Mammary microvascular endothelial cell (primary cell): ENCODE results near the gene RBM25. TPM values are rescaled to one million over a fixed set of nuclear protein-coding genes. Genes with fewer than 3 reads are reported as not detected.

Experiments
- total RNA-seq: library from RNA; depleted of rRNA; stranded (reverse); fragments of >200 nt; gene quantifications from 2 replicates; pipeline ENCODE4 v1.2.3, GENCODE V29; 2015

Gene RBM25
- 19.9 and 21.6 TPM in 2 replicates for total RNA-seq

DNA sequence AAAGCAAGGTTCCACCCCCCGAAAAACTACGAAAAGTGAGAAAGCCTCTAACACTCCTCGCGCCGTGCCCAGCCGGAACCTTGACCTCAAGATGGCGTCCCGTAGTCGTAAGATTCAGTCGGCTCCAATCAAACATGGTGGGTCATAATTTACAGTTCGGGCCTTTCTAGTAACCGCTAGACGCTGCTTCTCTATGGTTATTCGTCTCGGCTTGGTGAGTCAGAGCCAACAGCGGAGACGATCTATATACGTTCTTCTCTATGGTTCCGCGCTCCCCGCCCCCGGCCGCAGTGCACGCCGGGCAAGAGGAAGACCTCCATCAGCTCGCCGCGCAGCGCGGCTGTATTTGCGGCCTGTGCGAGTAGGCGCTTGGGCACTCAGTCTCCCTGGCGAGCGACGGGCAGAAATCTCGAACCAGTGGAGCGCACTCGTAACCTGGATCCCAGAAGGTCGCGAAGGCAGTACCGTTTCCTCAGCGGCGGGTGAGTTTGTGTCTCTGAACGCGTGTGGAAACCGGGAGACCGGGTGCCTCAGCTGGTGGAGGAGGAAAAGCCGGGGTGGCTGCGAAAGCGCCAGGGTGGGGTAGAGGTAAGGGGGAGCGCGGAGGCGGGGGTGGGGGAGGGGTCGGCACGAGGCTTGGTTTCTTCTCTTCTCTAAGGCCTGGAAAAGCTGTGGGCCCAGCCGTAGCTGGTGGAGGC is at the start of gene RBM25:
TSS of gene RBM25 (plus strand) at position 311 of the 698 bp plus-strand sequence. CDS start 13,108 bp downstream, outside the sequence.

DNA sequence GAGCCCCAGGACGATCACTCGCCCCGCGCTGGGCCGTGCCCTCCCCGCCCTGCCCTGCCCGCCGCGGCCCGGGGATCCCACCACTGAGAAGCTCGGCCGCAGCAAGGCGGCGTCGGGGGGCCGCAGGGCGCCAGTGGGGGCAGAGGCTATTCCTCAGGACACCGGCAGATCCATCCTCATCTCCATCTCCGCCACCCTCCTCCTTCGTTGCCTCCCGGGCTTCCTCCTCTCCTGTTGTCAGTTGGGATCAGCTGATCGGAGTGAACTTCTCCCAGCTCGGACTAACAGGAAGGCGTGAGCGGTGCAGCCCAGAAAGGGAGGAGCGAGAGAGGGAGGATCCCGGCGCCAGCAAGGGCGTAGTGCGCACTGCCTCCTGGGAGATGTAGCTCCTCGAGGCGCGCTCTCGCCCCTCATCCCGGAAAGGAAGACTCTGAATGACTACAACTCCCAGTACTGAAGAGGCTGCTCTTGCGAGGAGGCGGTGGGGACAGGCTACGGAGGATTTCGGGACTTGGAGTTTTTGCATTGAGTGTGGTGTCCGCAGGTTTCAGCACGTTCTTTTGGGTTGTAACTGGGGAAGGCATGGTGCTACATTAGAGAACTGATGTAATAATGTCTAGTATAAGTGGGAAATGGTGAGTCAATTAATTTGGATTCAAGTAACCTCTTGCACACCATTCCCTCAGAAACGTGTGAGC is 31.3 kb upstream of the RBM25 start, which contains the start of gene ZFYVE1:
TSS of gene ZFYVE1 (minus strand) at position 262 of the 698 bp plus-strand sequence. CDS start 2,598 bp downstream, outside the sequence.

GRCh38 chr14:73136387-73137225 is 78.3 kb downstream of the RBM25 start, which contains the start of gene PSEN1:
Gene PSEN1 (plus strand): TSS chr14:73136507. CDS start chr14:73148020, 11,513 bp downstream.

Other genes with a start within 250 kb of the RBM25 start
- 7.6 and 8.0 TPM in 2 replicates for gene DPF3, start 164.4 kb upstream of the RBM25 start, total RNA-seq
- gene DCAF4, start 132.1 kb upstream of the RBM25 start, total RNA-seq: 15.7 and 17.1 TPM in 2 replicates
- 16.1 and 17.4 TPM in 2 replicates for gene ZFYVE1, start 31.4 kb upstream of the RBM25 start, total RNA-seq
- 25.0 and 29.5 TPM in 2 replicates for gene PSEN1, start 78.0 kb downstream of the RBM25 start, total RNA-seq
- gene PAPLN, start 179.0 kb downstream of the RBM25 start, total RNA-seq: 18.6 and 19.7 TPM in 2 replicates